ENCODE measurements around the gene METTL8.

DNA sequence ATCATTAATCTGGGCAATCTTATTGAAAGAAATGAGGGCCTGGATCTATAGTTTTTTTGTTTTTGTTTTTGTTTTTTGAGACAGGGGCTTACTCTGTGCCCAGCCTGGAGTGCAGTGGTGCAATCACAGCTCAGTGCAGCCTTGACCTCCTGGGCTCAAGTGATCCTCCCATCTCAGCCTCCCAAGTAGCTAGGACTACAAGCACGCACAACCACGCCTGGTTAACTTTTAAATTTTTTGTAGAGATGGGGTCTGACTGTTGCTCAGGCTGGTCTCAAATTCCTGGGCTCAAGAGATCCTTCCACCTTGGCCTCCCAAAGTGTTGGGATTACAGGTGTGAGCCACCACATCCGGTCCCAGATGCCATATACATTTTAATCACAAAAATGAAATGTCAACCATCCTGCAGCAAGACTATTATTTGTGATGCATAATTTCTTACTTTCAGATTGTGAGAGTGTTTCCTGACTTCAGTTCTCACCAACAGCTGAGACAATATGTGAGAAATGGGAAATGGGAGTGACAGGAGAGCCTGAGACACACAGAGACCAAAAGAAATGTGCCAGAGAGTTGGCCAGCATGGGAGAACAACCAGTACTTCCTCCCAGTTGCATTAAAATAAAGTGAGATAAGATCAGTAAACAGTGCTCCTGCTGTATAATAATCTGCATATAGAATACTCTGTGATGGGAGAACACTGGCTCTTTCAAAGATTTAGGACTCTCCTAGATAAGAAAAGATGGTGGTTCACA is 87.6 kb downstream of the METTL8 start:
- TF ChIP-seq CTCF (IDR thresholded peaks at IDR 0.05), result no peak
- no peak for TF ChIP-seq POLR2A (IDR thresholded peaks at IDR 0.05)
